Measurements from ENCODE around the gene OVCH1.

- no peak for TF ChIP-seq CTCF (IDR thresholded peaks at IDR 0.05; ENCODE audit: poor library complexity)
- TF ChIP-seq EZH2phosphoT487 (IDR thresholded peaks at IDR 0.05; ENCODE audit: low read depth, severe bottlenecking, unreplicated experiment) = no peak
- no peak for TF ChIP-seq EZH2 (IDR thresholded peaks at IDR 0.05; ENCODE audit: borderline replicate concordance)
Measured at GRCh38 chr12:29508949-29509348, 11.5 kb upstream of the OVCH1 start.

All from hepatocyte (in vitro differentiated cells).